HepG2 (cell line): ENCODE results near the gene C13orf46. TPM values are rescaled to one million over a fixed set of nuclear protein-coding genes. Genes with fewer than 3 reads are reported as not detected.

ENCODE experiments used
- ATAC-seq: fragments of 200-7000 bp; cut with Tn5 transposase; 3 replicates; pipeline ENCODE4 v1.9.1; 2020; ENCODE audit warnings: mild to moderate bottlenecking, moderate library complexity
- BruUV-seq: library from RNA; stranded (reverse); fragments of 400-500 nt; replicated peaks from 2 replicates; lab custom pipeline; 2021; lab: Mats Ljungman, UMichigan
- CTCF ChIA-PET: fragments of 300-600 bp; formaldehyde crosslinking; extraction: SDS; loops from one replicate; lab custom pipeline; 2021; ENCODE audit warnings: low total read pairs, inconsistent platforms, low intra/inter-chr PET ratio; lab: Yijun Ruan, JAX
- POLR2A ChIA-PET: fragments of 350-600 bp; sonication (Branson Sonifier 250); formaldehyde crosslinking; loops from one replicate; lab custom pipeline; 2020; ENCODE audit warnings: antibody characterized with exemption, inconsistent platforms; lab: Yijun Ruan, JAX
- DNase-seq: peaks from one replicate; pipeline ENCODE4 v3.0.0-alpha.2; 2015; ENCODE audit warnings: low spot score
- FAIRE-seq: peaks from 3 replicates; lab custom pipeline; 2011; peaks lifted over from hg19 to GRCh38; lab: Jason Lieb, UNC
- H2AFZ ChIP-seq: one replicate; pipeline ENCODE4 v1.6.1; 2011; ENCODE audit warnings: low read length, inconsistent platforms
- H3K27ac ChIP-seq: fragments of 300-600 bp; 3 replicates; pipeline ENCODE4 v1.8.0; 2011; ENCODE audit warnings: mixed run types, mild to moderate bottlenecking, mixed read lengths, low read length, inconsistent platforms; ENCODE audit not compliant: insufficient read depth; ENCODE audit errors: extremely low read length
- H3K27me3 ChIP-seq, 2 experiments: fragments of 200-600 bp in 1 of 2; 2 replicates in 1 of 2; 3 replicates in 1 of 2; pipeline versions ENCODE4 v1.6.0 to v1.8.0; 2011; ENCODE audit warnings: low read length in 2 of 2, mild to moderate bottlenecking in 2 of 2, moderate library complexity in 2 of 2, inconsistent platforms in 1 of 2; ENCODE audit not compliant: insufficient read depth in 2 of 2, control insufficient read depth in 1 of 2
- H3K36me3 ChIP-seq, 2 experiments: fragments of 200-600 bp in 1 of 2; replicated peaks in 1 of 2; 2 replicates in 1 of 2; 3 replicates in 1 of 2; pipeline versions ENCODE4 v1.5.1 to v1.8.0; 2011; ENCODE audit warnings: low read length in 2 of 2, inconsistent platforms in 1 of 2; ENCODE audit not compliant: insufficient read depth in 2 of 2, control insufficient read depth in 1 of 2
- H3K4me1 ChIP-seq: 2 replicates; pipeline ENCODE4 v1.5.1; 2012; ENCODE audit warnings: low read length, inconsistent platforms; ENCODE audit not compliant: insufficient read depth
- H3K4me2 ChIP-seq: 2 replicates; pipeline ENCODE4 v1.6.0; 2011; ENCODE audit warnings: low read depth, low read length, inconsistent platforms
- H3K4me3 ChIP-seq, 3 experiments: fragments of 200-600 bp in 1 of 3; sonication (generic), shearing (Covaris generic) in 1 of 3; replicated peaks in 1 of 3; 2 replicates each; pipeline ENCODE4 v1.5.1; 2011 to 2016; ENCODE audit warnings: low read length in 3 of 3, inconsistent platforms in 2 of 3, low read depth in 2 of 3, mild to moderate bottlenecking in 2 of 3, control low read depth in 1 of 3, mixed read lengths in 1 of 3; ENCODE audit not compliant: insufficient read depth in 1 of 3
- H3K79me2 ChIP-seq: one replicate; pipeline ENCODE4 v1.6.1; 2011; ENCODE audit warnings: low read length, inconsistent platforms; ENCODE audit not compliant: insufficient read depth
- H3K9ac ChIP-seq: 2 replicates; pipeline ENCODE4 v1.6.0; 2011; ENCODE audit warnings: mild to moderate bottlenecking, low read depth, low read length, inconsistent platforms; ENCODE audit not compliant: insufficient read depth
- H3K9me3 ChIP-seq: 2 replicates; pipeline ENCODE4 v1.5.1; 2012; ENCODE audit warnings: mild to moderate bottlenecking, low read length
- H4K20me1 ChIP-seq: 2 replicates; pipeline ENCODE4 v1.6.0; 2011; ENCODE audit warnings: inconsistent platforms, mild to moderate bottlenecking, low read length, moderate library complexity; ENCODE audit not compliant: insufficient read depth
- AGO1 ChIP-seq: fragments of 200-400 bp; formaldehyde crosslinking; IDR thresholded peaks from 2 replicates; pipeline ENCODE4 v1.6.1; 2017; ENCODE audit warnings: mild to moderate bottlenecking, low read depth, low read length, moderate library complexity; ENCODE audit not compliant: poor library complexity, severe bottlenecking
- BCL6 ChIP-seq: IDR thresholded peaks from 2 replicates; pipeline ENCODE4 v1.6.1; 2016; ENCODE audit warnings: missing genetic modification reagents, missing compliant biosample characterization
- CBX5 ChIP-seq: sonication (generic); formaldehyde crosslinking; IDR thresholded peaks from 2 replicates; pipeline ENCODE4 v1.4.0; 2020; ENCODE audit warnings: missing genetic modification reagents, borderline replicate concordance
- CHD2 ChIP-seq: IDR thresholded peaks from 2 replicates; pipeline ENCODE4 v1.6.1; 2011; ENCODE audit warnings: low read depth, low read length, improper control_type of control experiment
- FUBP1 ChIP-seq: sonication (generic); formaldehyde crosslinking; IDR thresholded peaks from 2 replicates; pipeline ENCODE4 v1.5.1; 2020; ENCODE audit warnings: missing genetic modification reagents, mild to moderate bottlenecking, borderline replicate concordance
- HNRNPK ChIP-seq: fragments of 200-400 bp; formaldehyde crosslinking; IDR thresholded peaks from 2 replicates; pipeline ENCODE4 v1.6.1; 2018; ENCODE audit warnings: low read length, low read depth, moderate library complexity, mild to moderate bottlenecking; ENCODE audit not compliant: poor library complexity, severe bottlenecking
- NFYB ChIP-seq: sonication (generic); formaldehyde crosslinking; IDR thresholded peaks from 2 replicates; pipeline ENCODE4 v1.4.0; 2020; ENCODE audit warnings: missing genetic modification reagents
- NR2F1 ChIP-seq, 2 experiments: fragments of 450-650 bp in 1 of 2; formaldehyde crosslinking in 1 of 2; IDR thresholded peaks; 2 replicates each; pipeline versions ENCODE4 v1.5.0 to v1.6.1; 2016 to 2020; ENCODE audit warnings: mild to moderate bottlenecking in 1 of 2, missing compliant biosample characterization in 1 of 2, missing genetic modification reagents in 1 of 2, moderate library complexity in 1 of 2
- SIX1 ChIP-seq: sonication (generic); formaldehyde crosslinking; IDR thresholded peaks from 2 replicates; pipeline ENCODE4 v1.4.0; 2020; ENCODE audit warnings: missing genetic modification reagents, borderline replicate concordance
- XBP1 ChIP-seq: sonication (generic); formaldehyde crosslinking; IDR thresholded peaks from 2 replicates; pipeline ENCODE4 v1.5.0; 2020; ENCODE audit warnings: missing genetic modification reagents
- ZKSCAN8 ChIP-seq: IDR thresholded peaks from 2 replicates; pipeline ENCODE4 v1.6.1; 2016; ENCODE audit warnings: borderline replicate concordance, missing genetic modification reagents, missing compliant biosample characterization
- ZNF124 ChIP-seq: sonication (generic); formaldehyde crosslinking; IDR thresholded peaks from 2 replicates; pipeline ENCODE4 v1.4.0; 2020; ENCODE audit warnings: missing genetic modification reagents
- ZNF3 ChIP-seq: IDR thresholded peaks from 2 replicates; pipeline ENCODE4 v1.7.0; 2017; ENCODE audit warnings: inconsistent platforms
- ZNF557 ChIP-seq: sonication (generic); formaldehyde crosslinking; IDR thresholded peaks from 2 replicates; pipeline ENCODE4 v1.4.0; 2020; ENCODE audit warnings: missing genetic modification reagents
- ZSCAN21 ChIP-seq: sonication (generic); formaldehyde crosslinking; IDR thresholded peaks from 2 replicates; pipeline ENCODE4 v1.8.0; 2022; ENCODE audit warnings: mild to moderate bottlenecking, missing genetic modification reagents, moderate library complexity, borderline replicate concordance
- WGBS: methylation state at CpG from one replicate; pipeline ENCODE4 v1.1.6; 2017; ENCODE audit warnings: low lambda C conversion rate; 5-methylcytosine and 5-hydroxymethylcytosine counted together
- in situ Hi-C: cut with HindIII; loops from 2 replicates; pipeline ENCODE4 v1.10.0; 2017; ENCODE audit warnings: low pct_unique_long_range_greater_than_20kb; ENCODE audit not compliant: extremely low pct_ligation_motif_present
- intact Hi-C: fragments of 100-400 bp; cut with micrococcal nuclease; formaldehyde crosslinking; loops from one replicate; pipeline ENCODE4 v1.10.0; 2022; ENCODE audit not compliant: unreplicated experiment
- polyA plus RNA-seq, 8 experiments: library from polyadenylated mRNA; depleted of rRNA in 3 of 8; stranded (reverse) in 7 of 8; unstranded in 1 of 8; fragments of >200 nt; fragmentation: Illumina TruSeq in 4 of 8; extraction: Trizol in 4 of 8; gene quantifications; 2 replicates each; pipeline versions ENCODE4 v1.2.1 to v1.2.3, GENCODE V29; 2011 to 2016; ENCODE audit warnings: low read depth in 4 of 8, missing spikeins in 1 of 8, mixed read lengths in 1 of 8; ENCODE audit not compliant: insufficient read depth in 1 of 8
- total RNA-seq, 5 experiments: library from RNA; depleted of rRNA; stranded (reverse); fragments of >200 nt; fragmentation: Illumina TruSeq; extraction: Trizol; gene quantifications; 2 replicates each; pipeline ENCODE4 v1.2.3, GENCODE V29; 2016; ENCODE audit warnings: low read depth in 1 of 5

C13orf46 gene
- total and polyA plus RNA-seq, 2 of the 13 experiments (the other 11 are each of a cell fraction or from before 2014, with no cell fraction given), result 0.01 TPM; not detected in 1

GRCh38 chr13:113933901-113934300 is 40.0 kb downstream of the C13orf46 start:
- intact Hi-C loops, result no loop called here
- no peak for DNase-seq
- BruUV-seq, result no TSS peak

GRCh38 chr13:113931841-113932459 is 41.9 kb downstream of the C13orf46 start:
- no peak for FAIRE-seq
- no peak overlapping the region for H2AFZ ChIP-seq
- no peaks in the 10 kb centered on the region for H3K36me3 ChIP-seq
- 12% methylated on average over 16 of the region's 16 CpGs for WGBS
- no peak for DNase-seq
- no peak for ATAC-seq
- no peak overlapping the region for H3K9ac ChIP-seq
- H4K20me1 ChIP-seq, result no peaks in the 10 kb centered on the region
- H3K4me2 ChIP-seq, result no peak overlapping the region
- POLR2A ChIA-PET, result no interaction called here
- in situ Hi-C loops, result no loop called here
- H3K27ac ChIP-seq, result no peak overlapping the region
- CTCF ChIA-PET, result no interaction called here
- H3K9me3 ChIP-seq, result no peaks in the 10 kb centered on the region
- no peaks in the 10 kb centered on the region for H3K79me2 ChIP-seq
- no peaks in the 10 kb centered on the region for H3K4me1 ChIP-seq
- no TSS peak for BruUV-seq
- H3K27me3 ChIP-seq, result peaks cover 6 to 63% of the 10 kb centered on the region in 2 experiments
- TF ChIP-seq ZKSCAN8 (CRISPR knock-in tag), result no peak
- TF ChIP-seq NR2F1 (CRISPR knock-in tag; IDR thresholded peaks at IDR 0.05), result no peak
- no peak for TF ChIP-seq ZNF124 (CRISPR knock-in tag)
- no peak for TF ChIP-seq CHD2
- TF ChIP-seq BCL6 (CRISPR knock-in tag), result no peak
- no peak for TF ChIP-seq XBP1 (CRISPR knock-in tag)
- TF ChIP-seq ZSCAN21 (CRISPR knock-in tag), result no peak
- no peak for TF ChIP-seq NFYB
- no peak for TF ChIP-seq CBX5 (CRISPR knock-in tag)
- no peak for TF ChIP-seq AGO1
- TF ChIP-seq ZNF3, result no peak
- TF ChIP-seq FUBP1 (CRISPR knock-in tag), result no peak
- intact Hi-C loops, result no loop called here
- no peak overlapping the region for H3K4me3 ChIP-seq

More at GRCh38 chr13:113933901-113934300, 40.0 kb downstream of the C13orf46 start:
- Histone ChIP-seq H3K4me1 (no peaks in the 10 kb centered on the region), H3K27ac (no peak overlapping the region), H3K9ac (no peak overlapping the region), H3K4me3 (no peak overlapping the region), H3K4me2 (no peak overlapping the region), H2AFZ (no peak overlapping the region), H3K9me3 (no peaks in the 10 kb centered on the region), H3K36me3 (no peaks in the 10 kb centered on the region), H3K79me2 (no peaks in the 10 kb centered on the region), H4K20me1 (no peaks in the 10 kb centered on the region), H3K27me3 (peaks cover 8 to 71% of the 10 kb centered on the region in 2 experiments)
- in situ Hi-C loops, result no loop called here
- ChIA-PET CTCF (no interaction called here), POLR2A (no interaction called here)
- TF ChIP-seq ZNF557 (no peak), HNRNPK (no peak), SIX1 (CRISPR knock-in tag) (no peak)
- ATAC-seq (no peak), FAIRE-seq (no peak)
- 54% methylated on average over 20 of the region's 22 CpGs for WGBS
